Bronchial epithelial cell (primary cell): Measurements from ENCODE around the gene PLCB1. TPM values are rescaled to one million over a fixed set of nuclear protein-coding genes. Genes with fewer than 3 reads are reported as not detected.

ENCODE experiments used
- DNase-seq: peaks from one replicate; pipeline ENCODE4 v3.0.0-alpha.2; 2010; ENCODE audit warnings: low read depth
- FAIRE-seq: peaks from 2 replicates; lab custom pipeline; 2011; peaks lifted over from hg19 to GRCh38; lab: Jason Lieb, UNC
- H3K27me3 ChIP-seq: 2 replicates; pipeline ENCODE4 v1.5.1; 2011; ENCODE audit warnings: low read length; ENCODE audit not compliant: control insufficient read depth, insufficient read depth
- H3K36me3 ChIP-seq: 2 replicates; pipeline ENCODE4 v1.5.1; 2011; ENCODE audit warnings: low read length; ENCODE audit not compliant: control insufficient read depth, insufficient read depth
- H3K4me3 ChIP-seq: 2 replicates; pipeline ENCODE4 v1.5.1; 2011; ENCODE audit warnings: mild to moderate bottlenecking, low read depth, low read length, control low read depth
- total RNA-seq: library from RNA; depleted of rRNA; stranded (reverse); fragments of >200 nt; gene quantifications from 2 replicates; pipeline ENCODE4 v1.2.1, GENCODE V29; 2014
- TF ChIP-seq, protein P1 (sequence below): IDR thresholded peaks from 2 replicates; pipeline ENCODE4 v1.5.1; 2011; ENCODE audit warnings: mild to moderate bottlenecking, moderate library complexity, low read length, control low read depth, inconsistent platforms; ENCODE audit not compliant: insufficient read depth, severe bottlenecking

Gene PLCB1
- total RNA-seq, 1 donor from 2014 or later, result 1.1 TPM

DNA sequence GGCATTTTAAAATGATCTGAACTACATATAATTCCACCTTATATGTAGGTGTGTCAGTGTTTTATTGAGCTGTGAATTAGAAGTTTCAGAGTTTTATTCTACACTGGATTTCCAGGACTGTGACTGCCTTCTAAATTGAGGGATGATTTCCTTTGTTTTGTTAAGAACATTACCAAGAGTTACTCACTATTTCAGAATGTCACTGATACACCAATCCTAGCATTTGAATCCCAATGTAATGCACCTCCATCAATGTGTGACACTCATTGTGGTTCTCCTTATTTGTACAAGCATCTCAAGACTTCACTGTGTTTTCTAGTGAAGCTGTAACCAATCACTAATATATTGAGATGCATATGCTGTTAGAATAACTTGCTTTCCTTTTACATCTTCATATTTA lies 86.8 kb downstream of the PLCB1 start:
- TF ChIP-seq, protein P1, sequence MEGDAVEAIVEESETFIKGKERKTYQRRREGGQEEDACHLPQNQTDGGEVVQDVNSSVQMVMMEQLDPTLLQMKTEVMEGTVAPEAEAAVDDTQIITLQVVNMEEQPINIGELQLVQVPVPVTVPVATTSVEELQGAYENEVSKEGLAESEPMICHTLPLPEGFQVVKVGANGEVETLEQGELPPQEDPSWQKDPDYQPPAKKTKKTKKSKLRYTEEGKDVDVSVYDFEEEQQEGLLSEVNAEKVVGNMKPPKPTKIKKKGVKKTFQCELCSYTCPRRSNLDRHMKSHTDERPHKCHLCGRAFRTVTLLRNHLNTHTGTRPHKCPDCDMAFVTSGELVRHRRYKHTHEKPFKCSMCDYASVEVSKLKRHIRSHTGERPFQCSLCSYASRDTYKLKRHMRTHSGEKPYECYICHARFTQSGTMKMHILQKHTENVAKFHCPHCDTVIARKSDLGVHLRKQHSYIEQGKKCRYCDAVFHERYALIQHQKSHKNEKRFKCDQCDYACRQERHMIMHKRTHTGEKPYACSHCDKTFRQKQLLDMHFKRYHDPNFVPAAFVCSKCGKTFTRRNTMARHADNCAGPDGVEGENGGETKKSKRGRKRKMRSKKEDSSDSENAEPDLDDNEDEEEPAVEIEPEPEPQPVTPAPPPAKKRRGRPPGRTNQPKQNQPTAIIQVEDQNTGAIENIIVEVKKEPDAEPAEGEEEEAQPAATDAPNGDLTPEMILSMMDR, result no peak
- no peak overlapping the region for H3K4me3 ChIP-seq
- FAIRE-seq (no peak), DNase-seq (no peak)
- no peaks in the 10 kb centered on the region for H3K36me3 ChIP-seq
- H3K27me3 ChIP-seq, result no peaks in the 10 kb centered on the region

DNA sequence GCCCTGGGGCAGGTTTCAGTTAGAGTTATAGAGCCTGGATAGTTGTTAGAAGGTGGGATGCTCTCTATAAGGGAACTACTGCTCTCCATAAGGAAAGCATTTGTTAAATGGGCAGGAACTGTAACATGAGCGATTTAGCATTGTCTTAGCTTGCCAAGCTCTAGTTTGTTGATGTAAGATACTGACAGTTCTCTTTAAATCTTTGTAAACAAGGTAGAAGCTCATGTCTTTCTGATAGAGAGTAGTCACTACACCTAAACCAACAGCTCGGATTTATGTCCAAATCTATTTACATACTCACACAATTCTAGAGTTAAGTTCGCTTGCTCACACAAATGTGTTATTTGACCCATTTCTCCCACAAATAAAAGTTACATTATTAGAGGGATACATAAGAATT lies 87.3 kb downstream of the PLCB1 start:
- TF ChIP-seq, protein P1, result no peak
- Histone ChIP-seq H3K27me3 (no peaks in the 10 kb centered on the region), H3K36me3 (no peaks in the 10 kb centered on the region), H3K4me3 (no peak overlapping the region)
- FAIRE-seq (no peak), DNase-seq (no peak)

DNA sequence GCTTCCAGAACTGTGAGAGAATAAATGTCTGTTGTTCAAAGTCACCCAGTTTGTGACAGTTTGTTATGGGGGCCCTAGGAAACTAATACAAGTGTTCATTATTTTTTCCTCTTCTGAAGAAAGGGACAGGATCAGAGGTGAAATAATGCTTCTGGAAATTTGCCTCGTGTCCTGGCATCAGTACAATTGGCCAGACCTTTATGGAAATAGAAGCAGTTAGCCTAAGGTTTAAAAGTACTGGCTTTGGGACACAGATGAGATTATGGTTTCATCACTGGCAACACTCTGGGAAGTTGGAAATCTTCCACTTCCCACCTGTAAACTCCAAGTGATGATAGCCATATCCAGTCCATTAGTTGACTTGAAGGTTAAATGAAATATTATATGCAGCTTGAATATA lies 88.7 kb downstream of the PLCB1 start:
- FAIRE-seq, result no peak

DNA sequence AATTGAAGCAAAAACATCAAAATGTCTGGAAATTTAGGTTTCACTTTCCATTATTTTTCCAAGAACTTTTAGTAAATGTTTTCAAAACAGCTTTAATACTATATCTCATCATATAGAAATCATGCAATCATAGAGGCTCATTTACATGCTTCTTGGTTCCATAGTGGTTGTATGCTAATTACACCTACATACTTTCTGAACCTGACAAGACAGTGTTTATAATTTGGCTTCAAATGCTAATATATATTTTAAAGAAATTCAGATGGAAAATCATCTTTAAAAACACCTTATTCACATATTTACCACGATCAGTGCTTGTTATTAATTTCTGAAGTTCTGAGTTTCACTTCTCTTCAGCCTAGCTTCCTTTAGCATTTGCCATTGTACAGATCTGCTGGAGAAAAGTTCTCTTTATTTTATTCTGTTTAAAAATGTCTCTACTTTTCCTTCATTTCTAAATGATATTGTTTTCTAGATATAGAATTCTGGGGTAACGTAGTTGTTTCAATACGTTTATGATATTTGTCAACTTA lies 89.9 kb downstream of the PLCB1 start:
- Histone ChIP-seq H3K4me3 (no peak overlapping the region), H3K27me3 (no peaks in the 10 kb centered on the region), H3K36me3 (no peaks in the 10 kb centered on the region)
- FAIRE-seq (no peak), DNase-seq (no peak)
- TF ChIP-seq, protein P1, result no peak

More for the DNA sequence above, 88.7 kb downstream of the PLCB1 start:
- no peak overlapping the region for H3K4me3 ChIP-seq
- DNase-seq, result no peak
- H3K27me3 ChIP-seq, result no peaks in the 10 kb centered on the region
- H3K36me3 ChIP-seq, result no peaks in the 10 kb centered on the region
- TF ChIP-seq, protein P1, result no peak

DNA sequence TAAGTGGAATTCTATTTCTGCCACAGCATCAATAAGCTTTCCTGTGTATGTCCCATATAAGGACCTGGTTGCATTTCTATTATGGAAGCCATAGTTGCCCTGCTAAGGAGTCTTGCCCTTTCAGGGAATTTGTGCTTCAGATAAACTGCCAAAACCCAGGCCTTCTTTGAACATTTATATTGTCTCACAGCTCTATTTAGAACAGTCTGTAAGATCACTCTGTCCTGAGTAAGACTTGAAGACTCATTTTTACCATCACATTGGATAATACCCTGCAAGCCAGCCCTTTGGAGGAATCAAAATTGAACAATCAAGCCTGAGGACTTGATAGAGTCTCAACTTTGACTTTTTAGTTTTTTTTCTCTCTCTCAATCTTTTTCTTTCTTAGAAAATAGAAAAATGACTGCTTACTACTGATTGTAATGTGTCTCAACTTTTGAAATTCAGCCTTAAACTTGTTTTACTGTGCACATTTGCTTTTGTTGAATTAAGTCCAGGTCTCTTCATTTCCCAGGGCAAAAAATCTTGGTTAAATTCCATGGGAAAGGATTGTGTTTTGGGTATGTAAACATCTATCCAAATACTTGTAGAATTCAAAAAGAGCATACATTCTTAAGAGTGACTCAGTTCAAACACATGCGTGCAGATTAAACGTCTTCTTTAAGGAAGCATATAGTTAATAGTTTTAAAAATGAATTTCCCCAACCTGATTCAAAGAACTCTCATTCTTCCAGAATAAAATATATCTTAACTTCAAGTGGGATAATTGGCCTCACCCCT lies 91.2 kb downstream of the PLCB1 start:
- peak; percentile 43 for DNase-seq
- no peaks in the 10 kb centered on the region for H3K36me3 ChIP-seq
- no peak overlapping the region for H3K4me3 ChIP-seq
- no peaks in the 10 kb centered on the region for H3K27me3 ChIP-seq
- FAIRE-seq, result no peak
- TF ChIP-seq, protein P1, result no peak
